Body of pancreas (tissue), 4 donors: ENCODE measurements around the gene AOX1.

Experiments used
- POLR2A ChIP-seq, 3 donors: fragments of 450-650 bp; IDR thresholded peaks; one replicate each; pipeline ENCODE4 v1.6.1; 2016; ENCODE audit warnings: antibody characterized with exemption in 3 of 3, mild to moderate bottlenecking in 2 of 3
- TF ChIP-seq, protein P1 (sequence below), 7 experiments: fragments of 450-650 bp in 4 of 7; fragments of 200-600 bp in 3 of 7; sonication (generic) in 3 of 7; IDR thresholded peaks; one replicate each; pipeline ENCODE4 v1.5.1; 2016 to 2019; ENCODE audit warnings: antibody characterized with exemption in 7 of 7

DNA sequence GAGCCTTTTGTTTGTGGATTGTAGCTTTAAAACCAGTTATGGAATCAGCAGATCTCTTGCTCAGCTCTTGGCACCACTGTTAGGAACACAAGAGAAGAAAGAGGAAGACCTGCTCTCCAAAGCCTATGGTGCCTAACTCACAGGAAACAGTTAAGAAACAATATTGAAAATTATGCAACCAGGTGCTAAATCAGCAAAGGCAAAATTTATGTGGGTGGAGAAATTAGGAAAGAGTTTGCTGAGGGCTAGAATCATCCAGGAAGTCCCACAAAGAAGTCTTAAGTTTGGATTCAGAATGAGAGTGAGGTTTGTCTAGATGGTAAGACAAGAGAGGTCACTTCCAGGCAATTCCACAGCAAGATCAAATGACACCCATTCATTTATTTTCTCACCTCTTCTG lies 49.4 kb downstream of the AOX1 start:
- TF ChIP-seq, protein P1, sequence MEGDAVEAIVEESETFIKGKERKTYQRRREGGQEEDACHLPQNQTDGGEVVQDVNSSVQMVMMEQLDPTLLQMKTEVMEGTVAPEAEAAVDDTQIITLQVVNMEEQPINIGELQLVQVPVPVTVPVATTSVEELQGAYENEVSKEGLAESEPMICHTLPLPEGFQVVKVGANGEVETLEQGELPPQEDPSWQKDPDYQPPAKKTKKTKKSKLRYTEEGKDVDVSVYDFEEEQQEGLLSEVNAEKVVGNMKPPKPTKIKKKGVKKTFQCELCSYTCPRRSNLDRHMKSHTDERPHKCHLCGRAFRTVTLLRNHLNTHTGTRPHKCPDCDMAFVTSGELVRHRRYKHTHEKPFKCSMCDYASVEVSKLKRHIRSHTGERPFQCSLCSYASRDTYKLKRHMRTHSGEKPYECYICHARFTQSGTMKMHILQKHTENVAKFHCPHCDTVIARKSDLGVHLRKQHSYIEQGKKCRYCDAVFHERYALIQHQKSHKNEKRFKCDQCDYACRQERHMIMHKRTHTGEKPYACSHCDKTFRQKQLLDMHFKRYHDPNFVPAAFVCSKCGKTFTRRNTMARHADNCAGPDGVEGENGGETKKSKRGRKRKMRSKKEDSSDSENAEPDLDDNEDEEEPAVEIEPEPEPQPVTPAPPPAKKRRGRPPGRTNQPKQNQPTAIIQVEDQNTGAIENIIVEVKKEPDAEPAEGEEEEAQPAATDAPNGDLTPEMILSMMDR (IDR thresholded peaks at IDR 0.05), result no peak
- TF ChIP-seq POLR2A (IDR thresholded peaks at IDR 0.05), result no peak
